Peyer's patch (tissue), 4 donors: ENCODE results near the gene MOSPD2.

Experiments
- CTCF ChIP-seq, 6 experiments: fragments of 450-650 bp in 4 of 6; fragments of 200-600 bp in 2 of 6; sonication (generic) in 1 of 6; IDR thresholded peaks; one replicate each; pipeline ENCODE4 v1.5.1; 2017 to 2019; ENCODE audit warnings: antibody characterized with exemption in 6 of 6, mild to moderate bottlenecking in 3 of 6, moderate library complexity in 1 of 6
- POLR2A ChIP-seq, 2 donors: fragments of 450-650 bp; IDR thresholded peaks; one replicate each; pipeline ENCODE4 v1.5.1; 2017; ENCODE audit warnings: antibody characterized with exemption in 2 of 2, mild to moderate bottlenecking in 2 of 2, moderate library complexity in 2 of 2

- TF ChIP-seq CTCF (IDR thresholded peaks at IDR 0.05) (no peak), POLR2A (IDR thresholded peaks at IDR 0.05) (no peak)
These were observed 73.5 kb downstream of the MOSPD2 start for GRCh38 chrX:14946606-14947155.
